ENCODE data around the gene MFRP. TPM values are rescaled to one million over a fixed set of nuclear protein-coding genes. Genes with fewer than 3 reads are reported as not detected.

MFRP gene
- total RNA-seq, 2 donors from 2014 or later, result not detected

Other genes with a start within 250 kb of the MFRP start
- gene DPAGT1, start 244.9 kb downstream of the MFRP start, total RNA-seq, result 10 to 100 TPM; 51.9 to 96.2 TPM
- gene C2CD2L, start 239.4 kb downstream of the MFRP start, total RNA-seq, result 10 to 100 TPM; 37.9 to 58.4 TPM
- gene HINFP, start 225.1 kb downstream of the MFRP start, total RNA-seq, result 10 to 100 TPM; 33.4 to 49.5 TPM
- gene ABCG4, start 197.7 kb downstream of the MFRP start, total RNA-seq, result not detected
- gene NLRX1, start 178.0 kb downstream of the MFRP start, total RNA-seq, result 10 to 100 TPM; 13.0 to 14.1 TPM
- under 1 TPM in 1 of 2 donors, not detected in 1; 0.64 TPM for gene NHERF4, start 161.2 kb downstream of the MFRP start, total RNA-seq
- gene CBL, start 140.4 kb downstream of the MFRP start, total RNA-seq, result 10 to 100 TPM; 29.1 to 50.5 TPM
- 1 to 10 TPM in 1 of 2 donors, under 1 TPM in 1; 0.74 to 1.7 TPM for gene MCAM, start 29.6 kb downstream of the MFRP start, total RNA-seq
- 10 to 100 TPM; 16.6 to 32.5 TPM for gene RNF26, start 12.2 kb downstream of the MFRP start, total RNA-seq
- not detected for gene C1QTNF5, start 5.8 kb downstream of the MFRP start, total RNA-seq
- gene USP2, start 35.0 kb upstream of the MFRP start, total RNA-seq, result not detected
- gene THY1, start 76.5 kb upstream of the MFRP start, total RNA-seq, result not detected